GM19239 (cell line): ENCODE measurements around the gene RNU2-1.
"Not testable (repeated sequence)": the region's sequence is repeated elsewhere in the genome, so short reads cannot be mapped to it uniquely, and the experiment has no call there.

Source experiments
- DNase-seq: peaks from one replicate; pipeline ENCODE4 v3.0.0; 2011; ENCODE audit warnings: low spot score; ENCODE audit not compliant: insufficient read length
- FAIRE-seq: peaks from 2 replicates; lab custom pipeline; 2011; peaks lifted over from hg19 to GRCh38; lab: Jason Lieb, UNC

The RNU2-1 gene

GRCh38 chr17:43233877-43234276 lies at the start of gene RNU2-1:
Gene RNU2-1, minus strand, starts transcription at chr17:43233977.
- DNase-seq, FAIRE-seq: not testable (repeated sequence)

- not testable (repeated sequence) for FAIRE-seq, DNase-seq
Measured at GRCh38 chr17:43272914-43273313, 39.1 kb upstream of the RNU2-1 start.

GRCh38 chr17:43272483-43272882 lies 38.7 kb upstream of the RNU2-1 start:
- FAIRE-seq, DNase-seq: not testable (repeated sequence)

GRCh38 chr17:43270552-43271504 lies 37.1 kb upstream of the RNU2-1 start:
- not testable (repeated sequence) for DNase-seq, FAIRE-seq

- not testable (repeated sequence) for FAIRE-seq, DNase-seq
Measured at GRCh38 chr17:43246456-43246855, 12.7 kb upstream of the RNU2-1 start.

GRCh38 chr17:43240596-43241352 lies 7.0 kb upstream of the RNU2-1 start:
- FAIRE-seq, DNase-seq: not testable (repeated sequence)

GRCh38 chr17:43239597-43239996 lies 5.8 kb upstream of the RNU2-1 start:
- DNase-seq, FAIRE-seq: not testable (repeated sequence)

GRCh38 chr17:43233263-43233662 lies 514 bp downstream of the RNU2-1 start:
- not testable (repeated sequence) for FAIRE-seq, DNase-seq

- DNase-seq, FAIRE-seq: not testable (repeated sequence)
Measured at GRCh38 chr17:43232021-43232699, 1.6 kb downstream of the RNU2-1 start.

GRCh38 chr17:43231205-43232020 lies 2.4 kb downstream of the RNU2-1 start:
- DNase-seq, FAIRE-seq: not testable (repeated sequence)

GRCh38 chr17:43228020-43228782 lies 5.6 kb downstream of the RNU2-1 start, which contains the start of gene CCDC200:
Gene CCDC200, minus strand, starts transcription at chr17:43228623. Its CDS starts 69 bp downstream, at chr17:43228554.
- DNase-seq, FAIRE-seq: not testable (repeated sequence)

GRCh38 chr17:43226393-43226792 lies 7.4 kb downstream of the RNU2-1 start:
- DNase-seq (no peak), FAIRE-seq (no peak)

GRCh38 chr17:43224146-43224705 lies 9.6 kb downstream of the RNU2-1 start:
- FAIRE-seq (no peak), DNase-seq (no peak)

GRCh38 chr17:43220511-43221125 lies 13.2 kb downstream of the RNU2-1 start:
- FAIRE-seq (no peak), DNase-seq (no peak)

- DNase-seq: no peak
Measured at GRCh38 chr17:43219746-43220380, 13.9 kb downstream of the RNU2-1 start.

GRCh38 chr17:43219001-43219400 lies 14.8 kb downstream of the RNU2-1 start:
- DNase-seq (no peak), FAIRE-seq (no peak)

More at GRCh38 chr17:43219746-43220380, 13.9 kb downstream of the RNU2-1 start:
- FAIRE-seq: no peak

GRCh38 chr17:43217614-43218087 lies 16.1 kb downstream of the RNU2-1 start:
- no peak for DNase-seq
- FAIRE-seq: no peak
